HepG2 (cell line): Measurements from ENCODE around the gene AKAP8L.

Experiments
- FOXK2 ChIP-seq: fragments of 450-650 bp; IDR thresholded peaks from 2 replicates; pipeline ENCODE4 v1.6.1; 2016
- JUN ChIP-seq: sonication (generic); formaldehyde crosslinking; IDR thresholded peaks from 2 replicates; pipeline ENCODE4 v1.4.0; 2020; ENCODE audit warnings: mild to moderate bottlenecking, missing genetic modification reagents
- MAZ ChIP-seq, 2 experiments: sonication (generic) in 1 of 2; formaldehyde crosslinking in 1 of 2; IDR thresholded peaks; 2 replicates each; pipeline versions ENCODE4 v1.5.0 to v1.6.1; 2012 to 2020; ENCODE audit warnings: low read depth in 2 of 2, mild to moderate bottlenecking in 2 of 2, borderline replicate concordance in 1 of 2, improper control_type of control experiment in 1 of 2, low read length in 1 of 2, missing genetic modification reagents in 1 of 2, moderate library complexity in 1 of 2
- POLR2A ChIP-seq, 2 experiments: IDR thresholded peaks; 2 replicates each; pipeline ENCODE4 v1.6.1; 2011; ENCODE audit warnings: low read depth in 2 of 2, low read length in 2 of 2, mild to moderate bottlenecking in 1 of 2, moderate library complexity in 1 of 2; ENCODE audit not compliant: insufficient read depth in 1 of 2
- SRSF1 ChIP-seq: fragments of 200-400 bp; formaldehyde crosslinking; optimal IDR thresholded peaks from 2 replicates; pipeline ENCODE3; 2017; ENCODE audit warnings: mild to moderate bottlenecking, low read depth, low read length, moderate library complexity

- TF ChIP-seq MAZ (IDR thresholded peaks at IDR 0.05; ENCODE audit: borderline replicate concordance, low read depth, low read length), result no peak
- no peak for TF ChIP-seq MAZ (CRISPR knock-in tag; IDR thresholded peaks at IDR 0.05; ENCODE audit: low read depth)
- TF ChIP-seq JUN, result no peak
- TF ChIP-seq POLR2A (IDR thresholded peaks at IDR 0.05; ENCODE audit: insufficient read depth in 1 of 2, low read depth in 2 of 2, low read length in 2 of 2), result no peak
- TF ChIP-seq FOXK2, result no peak
- TF ChIP-seq SRSF1, result no peak
Measured at GRCh38 chr19:15381864-15382263, 36.9 kb downstream of the AKAP8L start.
